Measurements from ENCODE around the gene LMO7.
"Not testable (repeated sequence)": the region's sequence is repeated elsewhere in the genome, so short reads cannot be mapped to it uniquely, and the experiment has no call there.

LMO7 gene

DNA sequence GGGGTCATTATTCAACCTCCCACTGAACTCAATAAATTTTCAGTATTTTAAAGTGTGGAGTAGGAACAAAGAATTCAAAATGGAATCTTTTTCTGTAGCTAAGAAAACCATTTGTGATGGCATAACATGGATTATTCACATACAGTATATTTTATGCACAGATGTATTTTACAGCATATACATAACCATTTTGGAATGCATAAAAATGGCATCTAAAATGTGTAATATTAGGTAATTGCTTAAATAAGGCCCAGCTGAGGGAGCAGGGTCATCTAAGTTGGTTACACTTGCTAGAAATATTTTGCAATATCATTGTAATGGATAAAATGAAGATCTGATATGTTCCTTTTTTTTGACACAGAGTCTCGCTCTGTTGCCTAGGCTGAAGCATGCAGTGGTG lies 146.9 kb downstream of the LMO7 start:
- no peak for DNase-seq

DNA sequence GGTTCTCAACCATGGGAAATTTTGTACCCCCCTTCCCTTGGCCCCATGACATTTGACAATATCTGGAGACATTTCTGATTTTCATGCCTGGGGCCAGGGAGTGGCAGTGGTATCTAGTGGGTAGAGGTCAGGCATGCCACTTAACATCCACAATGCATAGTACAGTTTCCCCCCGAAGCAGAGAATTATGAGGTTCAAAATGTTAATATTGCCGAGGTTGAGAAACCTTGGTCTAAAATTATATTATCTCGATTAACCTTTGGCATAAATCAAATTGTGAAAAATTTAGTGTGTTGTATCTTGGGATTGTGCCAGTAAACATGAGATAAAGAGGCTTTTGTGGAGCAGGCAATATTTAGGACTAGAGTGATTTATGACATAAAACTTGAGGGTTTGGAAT lies 147.9 kb downstream of the LMO7 start:
- DNase-seq, result no peak

GRCh38 chr13:75785130-75785529 lies 149.0 kb downstream of the LMO7 start:
- DNase-seq, result no peak

DNA sequence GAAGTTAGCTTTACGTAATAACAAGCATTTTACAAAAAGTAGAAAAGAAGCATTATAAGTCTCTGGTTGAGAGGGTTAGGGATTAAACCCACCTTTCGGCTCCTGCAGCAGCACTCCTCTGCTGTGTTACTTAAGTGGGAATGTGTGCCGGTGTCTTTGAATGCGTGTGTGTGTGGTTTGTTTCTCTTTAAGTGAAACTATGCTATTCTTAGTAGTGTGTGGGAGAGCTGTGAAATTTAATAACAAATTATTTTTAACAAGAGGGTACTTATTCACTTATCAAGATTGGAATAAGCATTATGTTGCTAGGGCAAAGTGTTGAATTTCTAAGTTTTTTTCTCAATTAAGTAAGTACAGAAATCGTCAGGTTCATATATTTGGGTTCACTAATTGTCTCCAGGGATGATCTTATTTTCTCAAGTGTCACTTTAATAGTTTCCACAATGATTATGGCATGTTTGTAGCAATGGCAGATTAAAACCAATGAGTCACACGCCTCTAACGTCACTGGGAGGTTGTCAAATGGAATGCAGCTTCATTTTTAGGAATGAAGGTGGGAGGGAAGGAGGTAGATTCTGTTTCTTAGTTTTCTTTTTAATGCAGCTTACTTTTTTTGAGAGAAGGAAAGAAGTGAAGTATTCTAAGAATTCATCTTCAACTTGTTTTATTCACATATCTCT lies 151.3 kb downstream of the LMO7 start:
- no peak for DNase-seq

DNA sequence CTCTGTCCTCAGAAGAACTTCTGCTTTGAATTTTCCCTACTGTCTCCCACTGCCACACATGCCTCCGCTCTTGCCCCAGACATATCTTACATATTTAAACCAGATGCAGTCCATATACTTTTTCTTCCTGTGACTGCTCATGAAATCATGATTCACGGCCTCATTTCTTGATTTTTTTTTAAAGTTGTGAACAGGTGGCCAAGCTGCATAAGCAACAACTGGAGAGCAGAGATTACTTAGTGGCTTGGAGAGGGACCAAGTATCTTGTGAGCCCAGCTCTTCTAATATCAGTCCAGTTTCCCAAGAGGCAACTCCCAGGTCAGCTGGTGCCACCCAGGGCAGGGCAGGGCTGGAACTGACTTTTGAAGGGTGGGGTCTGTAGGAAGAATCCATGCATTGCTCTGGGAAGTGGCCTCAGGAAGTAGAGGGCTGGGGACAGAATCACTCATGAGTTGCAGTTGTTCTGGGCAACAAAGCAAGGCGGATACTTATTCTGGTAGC lies 152.4 kb downstream of the LMO7 start:
- DNase-seq, result no peak

DNA sequence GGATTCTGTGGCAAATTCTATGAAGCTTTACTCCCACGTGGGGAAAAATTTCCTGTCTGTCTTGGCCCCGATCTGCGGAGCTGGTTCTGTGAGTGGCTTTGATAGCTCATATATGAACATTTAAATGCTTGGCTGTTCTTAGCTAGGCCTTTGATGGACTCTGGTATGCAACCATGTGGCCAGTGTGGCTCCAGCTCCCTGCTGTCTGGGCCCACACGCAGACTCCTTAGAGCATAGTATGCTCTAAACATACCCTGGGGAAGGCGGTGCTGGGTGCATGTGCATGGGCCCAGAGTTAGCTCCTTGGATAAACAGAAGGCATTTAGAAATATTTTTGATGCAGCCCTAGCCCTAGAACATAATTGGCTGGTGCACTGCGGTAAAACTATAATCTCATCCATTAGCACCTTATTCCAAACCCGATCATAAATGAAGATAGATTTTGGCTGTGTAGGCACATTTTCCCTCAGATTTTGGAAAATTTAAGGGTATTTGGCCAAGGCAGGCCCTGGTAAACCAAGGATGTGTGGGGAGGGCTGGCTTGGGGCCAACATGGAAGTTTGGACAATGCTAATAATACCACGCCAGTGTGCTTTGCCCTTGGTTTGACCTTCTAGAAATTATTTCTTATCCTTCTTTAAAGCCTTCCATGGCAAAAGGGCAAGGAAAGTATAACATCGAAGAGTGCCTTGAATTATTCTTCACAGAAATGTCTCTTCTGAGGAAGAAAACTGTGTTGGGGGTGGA lies 153.5 kb downstream of the LMO7 start:
- DNase-seq, result no peak

DNA sequence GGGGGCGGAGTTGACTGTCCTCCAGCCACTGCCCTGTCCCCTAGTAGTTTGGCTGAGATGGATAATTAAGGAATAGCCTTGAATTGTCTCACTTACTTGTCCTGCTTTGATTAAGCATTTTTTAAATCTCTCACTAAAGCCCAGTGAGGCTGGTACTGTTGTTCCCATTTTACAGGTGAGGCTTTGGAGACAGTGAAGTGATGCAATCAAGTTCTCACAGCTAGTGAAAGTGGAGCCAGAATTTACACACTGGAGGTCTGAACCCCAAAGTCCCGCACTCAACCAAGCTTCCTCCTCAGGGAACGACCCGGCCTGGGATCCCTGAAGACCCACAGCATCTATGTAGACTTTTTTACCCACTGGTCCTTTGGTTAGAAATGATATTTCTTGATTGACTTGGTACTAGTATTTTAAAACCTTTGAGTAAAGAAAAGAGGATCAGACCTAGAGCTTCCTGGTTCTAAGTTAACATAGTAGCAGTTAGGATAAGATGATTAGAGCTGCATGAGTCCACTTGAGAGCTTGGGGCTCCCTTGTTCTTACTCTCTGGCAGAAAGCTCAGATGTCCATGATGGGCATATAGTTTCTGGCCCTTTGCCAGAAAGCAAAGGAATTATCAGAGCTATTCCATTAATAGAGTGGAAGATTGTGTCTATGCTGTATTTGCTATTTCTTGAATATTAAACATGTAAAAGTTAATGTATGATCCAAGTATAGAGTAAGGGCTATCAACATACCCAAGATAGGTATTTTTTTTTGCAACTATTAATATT lies 154.3 kb downstream of the LMO7 start:
- DNase-seq, result peak; percentile 1

DNA sequence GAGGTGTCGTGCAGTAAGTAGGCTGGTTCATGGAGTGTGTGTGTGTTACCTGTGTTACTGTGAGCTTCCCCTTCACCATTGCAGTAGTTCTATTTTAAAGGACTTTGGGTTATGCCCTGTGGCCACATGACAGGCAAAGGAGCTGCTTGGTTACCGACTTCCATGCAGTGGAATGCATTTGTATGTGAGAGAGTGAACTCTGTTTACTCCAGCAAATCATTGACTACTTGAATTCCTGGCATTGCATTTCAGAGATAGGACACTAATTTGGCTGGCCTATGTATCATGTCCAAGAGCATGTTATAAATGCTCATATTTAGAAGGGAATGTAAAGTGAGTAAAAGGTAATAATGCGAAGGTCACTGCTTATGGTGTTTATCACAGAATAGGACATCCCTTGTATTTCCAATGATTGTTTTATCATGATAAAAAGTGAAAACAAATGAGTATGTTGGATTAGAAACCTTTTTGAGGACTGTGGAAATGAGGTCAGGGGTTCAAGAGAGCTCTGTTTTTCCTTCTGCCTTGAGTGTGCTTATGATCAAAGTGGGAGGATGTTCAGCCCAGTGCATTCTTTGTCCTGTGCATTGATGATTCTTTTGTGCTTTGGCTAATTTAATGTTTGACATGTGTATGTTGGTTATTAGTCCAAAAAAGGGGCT lies 156.5 kb downstream of the LMO7 start:
- no peak for DNase-seq

- not testable (repeated sequence) for DNase-seq
Observed at GRCh38 chr13:75793188-75793567, 157.0 kb downstream of the LMO7 start.

DNA sequence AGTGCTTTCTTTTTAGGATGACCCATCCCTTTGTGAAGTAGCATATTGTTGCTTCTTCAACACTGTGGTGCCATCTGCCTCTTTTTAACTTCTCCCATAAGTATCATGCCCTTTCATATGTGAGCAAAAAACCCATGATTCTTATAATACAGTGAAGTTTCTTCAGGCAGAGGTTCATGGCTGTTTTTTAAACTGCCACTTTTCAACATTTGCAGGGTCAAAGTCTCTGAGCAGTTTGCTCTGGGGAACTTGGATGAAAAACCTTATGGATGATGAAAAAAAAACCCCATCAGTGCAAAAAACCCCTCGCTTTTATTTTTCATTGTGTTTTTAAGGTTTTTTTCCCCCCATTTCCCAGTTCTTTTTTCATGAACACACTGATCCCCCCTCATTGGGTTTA lies 158.5 kb downstream of the LMO7 start:
- no peak for DNase-seq

- DNase-seq, result no peak
Observed at GRCh38 chr13:75795274-75795673, 159.1 kb downstream of the LMO7 start.

GRCh38 chr13:75796825-75797224 lies 160.7 kb downstream of the LMO7 start:
- DNase-seq, result no peak

- DNase-seq, result no peak
Observed at GRCh38 chr13:75797239-75797638, 161.1 kb downstream of the LMO7 start.

- no peak for DNase-seq
Observed at GRCh38 chr13:75797719-75798118, 161.6 kb downstream of the LMO7 start.

DNA sequence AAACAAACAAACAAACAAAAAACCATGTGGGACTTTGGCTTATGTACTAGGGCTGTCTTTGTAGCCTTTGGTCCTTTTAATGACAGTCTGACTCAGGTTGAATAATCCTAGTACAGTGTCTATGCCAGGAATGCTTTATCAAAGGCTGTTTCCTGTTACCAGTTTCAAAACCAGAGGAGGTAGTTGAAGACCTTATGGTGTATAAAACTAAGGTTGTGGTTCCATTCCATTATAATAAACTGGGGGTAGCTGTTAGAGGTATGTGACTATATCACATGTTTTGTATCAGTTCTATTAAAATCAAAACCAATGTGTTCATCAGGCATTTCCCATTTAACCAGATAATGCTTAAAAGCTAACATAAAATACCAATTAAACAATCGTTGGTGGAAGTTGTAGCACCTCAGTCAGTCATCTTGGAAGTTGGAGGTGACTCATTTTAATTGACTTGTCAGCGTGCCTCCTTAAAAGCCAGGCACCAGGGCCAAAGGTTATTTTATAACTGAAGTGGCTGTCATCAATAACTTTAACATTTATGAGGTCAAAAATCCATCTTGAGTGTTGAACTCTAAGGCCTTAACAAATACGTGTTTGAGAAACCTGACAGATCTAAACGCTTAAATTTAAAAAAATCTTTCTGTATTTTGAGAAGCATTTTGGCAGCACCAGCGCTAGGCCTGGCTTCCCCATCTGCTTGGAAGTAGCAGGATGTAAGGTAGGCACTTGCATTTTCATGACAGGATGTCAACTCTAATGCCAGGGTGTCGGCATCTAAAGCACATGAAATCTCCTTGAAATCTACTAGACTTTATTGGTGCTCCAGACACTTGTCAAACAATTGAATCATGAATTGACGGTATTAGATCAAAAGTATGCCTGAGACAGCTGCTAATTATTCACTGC lies 162.5 kb downstream of the LMO7 start:
- DNase-seq, result no peak

DNA sequence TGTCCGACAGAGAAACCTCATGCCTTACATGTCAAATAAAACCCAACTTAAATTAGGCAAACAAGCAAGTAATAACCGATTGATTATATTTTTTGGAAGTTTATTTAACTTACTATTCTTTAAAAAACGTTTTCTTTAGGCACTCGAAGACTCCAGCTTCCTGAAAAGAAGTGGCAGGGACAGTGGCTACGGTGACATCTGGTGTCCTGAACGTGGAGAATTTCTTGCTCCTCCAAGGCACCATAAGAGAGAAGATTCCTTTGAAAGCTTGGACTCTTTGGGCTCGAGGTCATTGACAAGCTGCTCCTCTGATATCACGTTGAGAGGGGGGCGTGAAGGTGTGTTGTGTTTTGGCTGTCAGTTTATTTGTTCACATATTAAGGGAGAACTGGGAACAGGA lies 164.4 kb downstream of the LMO7 start:
- no peak for DNase-seq

DNA sequence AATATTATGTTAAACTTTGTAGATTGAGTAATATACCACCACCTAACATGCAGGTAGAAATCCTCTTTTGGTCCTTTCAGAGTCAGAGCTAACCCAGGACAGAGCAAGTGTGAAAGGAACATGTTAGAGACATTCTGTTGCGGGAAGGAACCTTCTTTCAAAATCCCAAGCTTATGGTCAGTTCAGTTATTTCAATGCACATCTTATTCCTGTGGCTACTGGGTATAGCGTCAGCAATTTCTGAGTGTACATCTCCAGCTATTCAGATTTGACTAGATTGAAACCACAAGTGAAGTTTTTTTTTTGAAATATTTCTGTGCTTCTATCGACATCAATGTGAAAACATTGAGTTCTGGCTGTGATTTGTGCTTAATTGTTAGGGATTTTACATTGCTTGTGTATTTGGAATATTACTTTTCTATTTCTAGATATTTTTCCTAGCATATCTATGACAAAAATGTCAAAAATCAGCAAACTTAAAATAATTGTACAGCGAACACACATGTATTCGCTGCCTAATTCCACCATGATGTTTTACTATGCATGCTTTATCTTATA lies 165.3 kb downstream of the LMO7 start:
- DNase-seq, result no peak

GRCh38 chr13:75802161-75802560 lies 166.0 kb downstream of the LMO7 start:
- no peak for DNase-seq

DNA sequence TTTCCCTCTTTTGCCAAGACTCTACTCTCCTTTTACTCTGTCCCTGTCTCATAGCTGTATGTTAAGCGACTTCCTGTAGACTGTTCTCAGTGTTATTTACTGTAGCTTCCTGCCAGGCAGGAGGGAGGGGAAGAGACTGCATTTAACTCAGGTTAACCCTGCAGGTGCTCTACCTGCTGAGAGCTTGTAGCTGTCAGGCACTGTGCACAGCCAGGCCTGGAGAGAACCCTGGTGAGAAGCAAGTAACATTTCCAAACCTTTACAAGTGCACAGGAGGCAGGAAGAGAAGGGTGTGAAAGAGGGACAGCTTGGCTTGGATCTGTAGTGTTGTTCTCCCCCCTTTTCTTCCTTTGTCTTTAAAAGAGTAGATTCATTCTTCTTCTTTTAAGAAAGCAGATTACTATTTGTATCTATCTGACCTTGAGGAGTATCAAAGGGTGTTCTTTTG lies 167.1 kb downstream of the LMO7 start:
- peak; percentile 48 for DNase-seq

- no peak for DNase-seq
Observed at GRCh38 chr13:75804054-75804453, 167.9 kb downstream of the LMO7 start.

GRCh38 chr13:75804605-75805004 lies 168.5 kb downstream of the LMO7 start:
- DNase-seq, result no peak

- DNase-seq, result no peak
Observed at GRCh38 chr13:75806117-75806516, 170.0 kb downstream of the LMO7 start.

Data from DMS53 (cell line).